ENCODE data around the gene SLC4A5. TPM values are rescaled to one million over a fixed set of nuclear protein-coding genes. Genes with fewer than 3 reads are reported as not detected.

Gene SLC4A5
- total RNA-seq, 4 donors from 2014 or later = 0.62 to 2.3 (median 1.2) TPM

DNA sequence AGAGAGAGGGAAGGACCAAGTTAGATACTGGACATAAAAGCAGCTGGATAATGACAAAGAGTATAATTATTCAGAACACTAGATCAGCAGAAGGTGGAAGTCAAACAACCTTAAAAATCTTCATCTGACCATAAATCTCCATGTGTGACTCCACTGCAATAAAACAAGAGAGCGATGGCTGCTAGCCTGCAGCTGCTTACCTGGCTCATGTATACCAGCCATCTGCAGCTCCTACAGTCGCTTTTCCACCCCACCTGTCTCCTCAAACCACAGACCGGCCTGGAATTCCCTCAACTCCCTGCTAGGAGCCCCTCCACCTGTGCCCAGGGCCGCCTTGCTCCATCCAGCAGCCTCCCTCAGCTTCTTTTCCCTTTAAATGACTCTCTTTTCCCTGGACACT, 64.5 kb downstream of the SLC4A5 start:
- H3K4me1 ChIP-seq = no peaks in the 10 kb centered on the region
- no peak overlapping the region for H3K4me3 ChIP-seq
- 77 to 88% methylated on average over 3 to 4 of the region's 4 CpGs for WGBS, 2 donors
- TF ChIP-seq, protein P1, sequence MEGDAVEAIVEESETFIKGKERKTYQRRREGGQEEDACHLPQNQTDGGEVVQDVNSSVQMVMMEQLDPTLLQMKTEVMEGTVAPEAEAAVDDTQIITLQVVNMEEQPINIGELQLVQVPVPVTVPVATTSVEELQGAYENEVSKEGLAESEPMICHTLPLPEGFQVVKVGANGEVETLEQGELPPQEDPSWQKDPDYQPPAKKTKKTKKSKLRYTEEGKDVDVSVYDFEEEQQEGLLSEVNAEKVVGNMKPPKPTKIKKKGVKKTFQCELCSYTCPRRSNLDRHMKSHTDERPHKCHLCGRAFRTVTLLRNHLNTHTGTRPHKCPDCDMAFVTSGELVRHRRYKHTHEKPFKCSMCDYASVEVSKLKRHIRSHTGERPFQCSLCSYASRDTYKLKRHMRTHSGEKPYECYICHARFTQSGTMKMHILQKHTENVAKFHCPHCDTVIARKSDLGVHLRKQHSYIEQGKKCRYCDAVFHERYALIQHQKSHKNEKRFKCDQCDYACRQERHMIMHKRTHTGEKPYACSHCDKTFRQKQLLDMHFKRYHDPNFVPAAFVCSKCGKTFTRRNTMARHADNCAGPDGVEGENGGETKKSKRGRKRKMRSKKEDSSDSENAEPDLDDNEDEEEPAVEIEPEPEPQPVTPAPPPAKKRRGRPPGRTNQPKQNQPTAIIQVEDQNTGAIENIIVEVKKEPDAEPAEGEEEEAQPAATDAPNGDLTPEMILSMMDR (IDR thresholded peaks at IDR 0.05) = no peak
- no peak for TF ChIP-seq POLR2A (IDR thresholded peaks at IDR 0.05)
- intact Hi-C loops (cut with DNase I) = no loop called here
- no peak for DNase-seq
- no peak overlapping the region for H3K27ac ChIP-seq
- H3K36me3 ChIP-seq = no peaks in the 10 kb centered on the region
- H3K9me3 ChIP-seq = no peaks in the 10 kb centered on the region
- H3K27me3 ChIP-seq = no peaks in the 10 kb centered on the region

- no peaks in the 10 kb centered on the region for H3K9me3 ChIP-seq
- H3K27ac ChIP-seq = no peak overlapping the region
- no peaks in the 10 kb centered on the region for H3K4me1 ChIP-seq
- H3K4me3 ChIP-seq = no peak overlapping the region
- WGBS, 2 donors = 78 to 100% methylated on average over 2 of the region's 2 CpGs
- no peaks in the 10 kb centered on the region for H3K27me3 ChIP-seq
- H3K36me3 ChIP-seq = no peaks in the 10 kb centered on the region
- no peak for DNase-seq
- TF ChIP-seq, protein P1 (IDR thresholded peaks at IDR 0.05) = no peak
- no peak for TF ChIP-seq POLR2A (IDR thresholded peaks at IDR 0.05)
- intact Hi-C loops (cut with DNase I) = no loop called here
These were observed 65.0 kb downstream of the SLC4A5 start for GRCh38 chr2:74278176-74278575.

DNA sequence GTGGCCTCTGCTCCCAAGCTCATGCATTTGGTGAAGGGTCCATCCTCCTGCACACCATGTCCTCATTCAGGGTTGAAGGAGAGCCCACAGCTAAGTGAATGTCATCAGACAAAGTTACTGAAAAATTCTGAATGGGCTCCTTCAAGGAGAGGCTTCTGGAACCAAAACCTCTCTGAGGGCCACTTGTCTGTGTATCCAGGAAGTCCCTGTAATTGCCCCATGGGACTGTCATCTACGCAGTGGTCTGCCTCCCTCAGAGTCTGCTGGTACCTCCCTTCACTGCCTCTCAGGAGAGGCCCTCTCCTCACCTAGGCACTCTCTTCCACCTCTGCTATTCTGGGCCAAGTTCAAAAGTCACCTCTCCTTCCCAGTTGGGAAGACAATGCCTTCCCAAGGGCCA, 68.0 kb downstream of the SLC4A5 start:
- no peaks in the 10 kb centered on the region for H3K9me3 ChIP-seq
- WGBS, 2 donors = 89 to 91% methylated on average over 1 of the region's 1 CpG

GRCh38 chr2:74269667-74270066, 73.5 kb downstream of the SLC4A5 start:
- no peaks in the 10 kb centered on the region for H3K36me3 ChIP-seq
- WGBS, 2 donors = 75% methylated on average over 1 of the region's 1 CpG; no CpG with 5 or more reads in 1 of the 2 donors

More for the DNA sequence above, 68.0 kb downstream of the SLC4A5 start:
- Histone ChIP-seq H3K36me3 (no peaks in the 10 kb centered on the region), H3K4me1 (no peaks in the 10 kb centered on the region), H3K27ac (no peak overlapping the region), H3K27me3 (no peaks in the 10 kb centered on the region), H3K4me3 (no peak overlapping the region)
- intact Hi-C loops (cut with DNase I) = no loop called here
- TF ChIP-seq, protein P1 (IDR thresholded peaks at IDR 0.05) = no peak
- no peak for DNase-seq

DNA sequence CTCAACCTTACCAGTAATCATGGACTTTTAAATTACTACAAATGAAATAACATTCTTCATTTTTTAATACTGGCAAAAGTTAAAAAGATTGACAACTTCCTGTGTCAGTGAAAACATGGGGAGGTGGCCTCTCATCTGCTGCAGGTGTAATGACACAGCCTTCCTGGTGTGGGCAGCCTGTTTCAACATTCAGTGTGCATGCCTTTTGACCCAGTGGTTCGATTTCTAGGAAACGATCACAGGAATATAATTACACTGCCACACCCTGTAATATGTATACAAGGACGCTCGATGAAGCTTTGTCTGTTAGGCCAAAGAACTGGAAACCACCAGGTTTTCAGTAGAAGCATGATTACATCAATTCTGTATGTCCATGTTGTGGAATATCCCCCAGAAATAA, 76.1 kb downstream of the SLC4A5 start:
- DNase-seq = no peak
- TF ChIP-seq, protein P1 (IDR thresholded peaks at IDR 0.05) = peak in 3 of 6 experiments; percentile 22 to 33 (median 23)
- no peak for TF ChIP-seq POLR2A (IDR thresholded peaks at IDR 0.05)
- Histone ChIP-seq H3K4me1 (peaks cover 0 to 4% (median 0%) of the 10 kb centered on the region in 3 donors), H3K4me3 (no peak overlapping the region), H3K27ac (no peak overlapping the region), H3K36me3 (no peaks in the 10 kb centered on the region), H3K27me3 (no peaks in the 10 kb centered on the region), H3K9me3 (no peaks in the 10 kb centered on the region)
- intact Hi-C loops (cut with DNase I) = no loop called here
- WGBS, 2 donors = 18 to 20% methylated on average over 4 of the region's 4 CpGs

More at GRCh38 chr2:74269667-74270066, 73.5 kb downstream of the SLC4A5 start:
- TF ChIP-seq POLR2A (IDR thresholded peaks at IDR 0.05) = no peak
- TF ChIP-seq, protein P1 (IDR thresholded peaks at IDR 0.05) = no peak
- no peaks in the 10 kb centered on the region for H3K27me3 ChIP-seq
- no peak overlapping the region for H3K27ac ChIP-seq
- H3K4me3 ChIP-seq = no peak overlapping the region
- no peak for DNase-seq
- intact Hi-C loops (cut with DNase I) = no loop called here
- H3K9me3 ChIP-seq = no peaks in the 10 kb centered on the region
- H3K4me1 ChIP-seq = peaks cover 0 to 4% (median 0%) of the 10 kb centered on the region in 3 donors

Data from esophagus squamous epithelium (tissue), 5 donors.